BJ (cell line): ENCODE results near the gene FFAR3. TPM values are rescaled to one million over a fixed set of nuclear protein-coding genes. Genes with fewer than 3 reads are reported as not detected.

Experiments
- CTCF ChIA-PET: fragments of 350-600 bp; formaldehyde crosslinking; extraction: SDS; loops from one replicate; lab custom pipeline; 2021; ENCODE audit warnings: antibody characterized with exemption, inconsistent platforms; lab: Yijun Ruan, JAX
- POLR2A ChIA-PET: fragments of 300-600 bp; sonication (Branson Sonifier 250); formaldehyde crosslinking; extraction: SDS; loops from one replicate; lab custom pipeline; 2021; ENCODE audit warnings: antibody characterized with exemption; lab: Charles Lee
- DNase-seq: peaks from one replicate; pipeline ENCODE4 v3.0.0-alpha.2; 2011; ENCODE audit warnings: low read depth
- H3K27me3 ChIP-seq: 2 replicates; pipeline ENCODE4 v1.6.0; 2011; ENCODE audit warnings: low read length; ENCODE audit not compliant: control insufficient read depth, insufficient read depth
- H3K36me3 ChIP-seq: 2 replicates; pipeline ENCODE4 v1.5.1; 2011; ENCODE audit warnings: low read length; ENCODE audit not compliant: control insufficient read depth, insufficient read depth
- H3K4me3 ChIP-seq: 2 replicates; pipeline ENCODE4 v1.5.1; 2011; ENCODE audit warnings: low read depth, mild to moderate bottlenecking, control low read depth, low read length
- CTCF ChIP-seq: IDR thresholded peaks from 2 replicates; pipeline ENCODE4 v1.5.1; 2011; ENCODE audit warnings: low read depth, mild to moderate bottlenecking, control low read depth, inconsistent platforms, low read length, moderate library complexity; ENCODE audit not compliant: insufficient read depth
- polyA plus RNA-seq: library from polyadenylated mRNA; depleted of rRNA; stranded (reverse); fragments of >200 nt; gene quantifications from 2 replicates; pipeline ENCODE4 v1.2.3, GENCODE V29; 2011

FFAR3 gene
- polyA plus RNA-seq, 1 experiment = not detected

GRCh38 chr19:35347171-35347929 is 10.9 kb upstream of the FFAR3 start, which contains the start of gene FFAR1:
Gene FFAR1 (plus strand): TSS chr19:35347902. CDS start chr19:35351552, 3,650 bp downstream.
- TF ChIP-seq CTCF = no peak
- no peak within 1 kb of the TSS for H3K4me3 ChIP-seq
- ChIA-PET CTCF (interaction anchor here (1.1 kb wide), 1 partner anchor 148 kb away, joined by 3 read pairs; no protein-coding TSS in a partner anchor), POLR2A (no interaction called here)
- peaks cover 2% of the 10 kb centered on the region; the same call in 1 of the 2 replicates for H3K27me3 ChIP-seq
- no peak for DNase-seq
- no peaks in the 10 kb centered on the region for H3K36me3 ChIP-seq

- no peak for TF ChIP-seq CTCF
- ChIA-PET POLR2A (no interaction called here), CTCF (interaction anchor here (1.1 kb wide), 1 partner anchor 147 kb away, joined by 3 read pairs; no protein-coding TSS in a partner anchor)
- DNase-seq = no peak
- Histone ChIP-seq H3K36me3 (no peaks in the 10 kb centered on the region), H3K4me3 (no peak overlapping the region), H3K27me3 (peaks cover 2% of the 10 kb centered on the region; the same call in 1 of the 2 replicates)
Measured at GRCh38 chr19:35347930-35348298, 10.3 kb upstream of the FFAR3 start.

- H3K36me3 ChIP-seq = no peaks in the 10 kb centered on the region
- peaks cover 2% of the 10 kb centered on the region; the same call in 1 of the 2 replicates for H3K27me3 ChIP-seq
- no peak overlapping the region for H3K4me3 ChIP-seq
- DNase-seq = no peak
- no peak for TF ChIP-seq CTCF
- ChIA-PET CTCF (interaction anchor here (0.6 to 0.8 kb wide), 2 partner anchors 17 to 29 kb away, joined by 3 read pairs; no protein-coding TSS in a partner anchor), POLR2A (no interaction called here)
Measured at GRCh38 chr19:35348911-35349611, 9.2 kb upstream of the FFAR3 start.

- CTCF ChIA-PET = interaction anchor here (0.8 to 1.2 kb wide), 3 partner anchors 25 to 120 kb away, joined by 3 to 4 read pairs (median 3); no protein-coding TSS in a partner anchor
- DNase-seq = no peak
- H3K27me3 ChIP-seq = no peaks in the 10 kb centered on the region
- no peaks in the 10 kb centered on the region for H3K36me3 ChIP-seq
- no peak for TF ChIP-seq CTCF
- no peak overlapping the region for H3K4me3 ChIP-seq
- POLR2A ChIA-PET = no interaction called here
Measured at GRCh38 chr19:35349614-35350521, 8.4 kb upstream of the FFAR3 start.
